ENCODE data around the gene URI1.

URI1 gene

DNA sequence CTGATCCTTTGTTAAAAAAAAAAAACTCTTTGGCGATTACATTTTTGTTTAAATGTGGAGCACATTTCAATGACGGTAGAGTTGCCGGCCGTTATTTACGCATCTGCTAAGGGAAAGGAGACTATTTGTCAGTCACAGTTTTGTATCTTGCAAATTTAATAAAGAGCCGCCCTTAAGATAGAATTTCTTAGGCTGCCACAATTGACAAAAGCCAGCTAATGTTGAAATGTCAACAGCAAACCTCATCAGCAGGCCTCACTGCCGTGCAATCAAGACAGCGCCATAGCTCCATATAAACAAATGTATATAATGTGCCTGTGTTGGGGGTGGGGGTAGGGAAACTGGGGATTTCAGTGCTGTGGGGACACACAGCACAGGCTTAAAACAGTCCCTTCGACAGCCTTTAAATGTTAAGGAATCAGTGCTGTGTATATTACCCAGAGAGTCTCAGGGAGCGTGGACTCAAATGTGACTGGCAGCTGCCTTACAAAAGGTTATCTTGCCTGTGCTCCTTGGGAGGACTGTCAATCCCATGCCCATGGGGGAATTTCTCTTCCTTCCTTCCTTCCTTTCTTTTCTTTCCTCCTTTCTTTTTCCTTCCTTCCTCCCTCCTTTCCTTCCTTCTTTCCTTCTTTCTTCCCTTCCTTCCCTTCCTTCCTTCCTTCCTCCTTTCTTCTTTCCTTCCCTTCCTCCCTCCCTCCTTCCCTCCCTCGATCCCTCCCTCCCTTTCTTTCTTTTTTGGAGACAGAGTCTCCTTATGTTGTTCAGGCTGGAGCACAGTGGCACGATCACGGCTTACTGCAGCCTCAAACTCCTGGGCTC lies 108.0 kb downstream of the URI1 start:
- Histone ChIP-seq H3K9me3 (ENCODE audit: control insufficient read depth, insufficient read depth, low read length) (no peaks in the 10 kb centered on the region), H3K4me1 (ENCODE audit: control insufficient read depth, insufficient read depth, low read length) (no peaks in the 10 kb centered on the region; the same call in 1 of the 2 replicates), H3K36me3 (ENCODE audit: control insufficient read depth, insufficient read depth, low read length) (no peaks in the 10 kb centered on the region), H3K4me3 (ENCODE audit: low read length) (no peak overlapping the region), H3K27me3 (ENCODE audit: control insufficient read depth, insufficient read depth, low read length) (no peaks in the 10 kb centered on the region), H3K27ac (ENCODE audit: low read length) (no peak overlapping the region)
- DNase-seq (ENCODE audit: low read depth, low spot score): no peak
- no CpG with 5 or more reads among the region's 13 CpGs for WGBS (ENCODE audit: insufficient coverage, insufficient read length)

DNA sequence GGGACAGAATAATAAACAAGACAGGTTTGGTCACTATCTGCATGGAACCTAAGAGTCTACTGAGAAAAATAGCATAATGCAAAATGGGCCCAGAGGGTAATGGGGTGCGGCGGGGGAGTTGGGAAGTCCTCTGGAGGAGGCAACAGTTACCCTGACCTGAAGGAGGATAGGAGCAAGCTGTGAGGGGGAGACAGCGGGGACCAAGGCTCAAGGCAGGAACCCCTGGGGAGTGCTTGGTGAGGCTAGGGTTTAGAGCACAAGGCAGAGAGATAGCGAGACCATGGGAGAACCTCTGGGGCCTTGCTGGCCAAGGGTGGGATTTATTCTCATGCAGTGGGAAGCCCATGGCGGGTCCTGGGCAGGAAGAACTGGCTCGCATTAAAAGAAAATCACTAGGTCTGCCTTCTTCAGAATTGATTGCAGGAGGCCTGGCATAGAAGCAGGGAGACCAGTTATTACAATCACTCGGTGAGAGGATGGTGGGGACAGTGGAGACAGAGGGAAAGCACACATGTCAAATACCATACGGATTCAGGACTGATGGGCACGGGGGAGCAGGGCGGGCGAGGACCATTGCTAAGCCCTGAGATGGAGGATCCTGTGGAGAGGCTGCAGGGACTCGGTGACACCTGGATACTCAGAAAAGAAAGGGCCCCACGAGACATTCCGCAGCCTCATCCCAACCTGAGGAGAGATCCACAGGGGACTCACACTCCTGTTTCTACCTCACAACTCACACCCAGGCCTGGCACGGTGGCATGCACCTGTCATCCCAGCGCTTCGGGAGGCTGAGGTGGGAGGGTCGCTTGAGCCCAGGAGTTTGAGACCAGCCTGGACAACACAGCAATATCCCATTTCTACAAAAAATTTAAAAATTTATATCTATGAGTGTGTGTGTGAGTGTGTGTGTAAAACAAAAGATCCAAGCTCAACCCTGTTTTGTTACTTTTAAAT lies 110.4 kb downstream of the URI1 start:
- DNase-seq (ENCODE audit: low read depth, low spot score): no peak
- no peaks in the 10 kb centered on the region for H3K4me1 ChIP-seq (ENCODE audit: control insufficient read depth, insufficient read depth, low read length)
- H3K36me3 ChIP-seq (ENCODE audit: control insufficient read depth, insufficient read depth, low read length): no peaks in the 10 kb centered on the region
- WGBS (ENCODE audit: insufficient coverage, insufficient read length): no CpG with 5 or more reads among the region's 18 CpGs
- no peak overlapping the region for H3K4me3 ChIP-seq (ENCODE audit: low read length)
- no peaks in the 10 kb centered on the region for H3K27me3 ChIP-seq (ENCODE audit: control insufficient read depth, insufficient read depth, low read length)
- no peaks in the 10 kb centered on the region for H3K9me3 ChIP-seq (ENCODE audit: control insufficient read depth, insufficient read depth, low read length)
- no peak overlapping the region for H3K27ac ChIP-seq (ENCODE audit: low read length)

DNA sequence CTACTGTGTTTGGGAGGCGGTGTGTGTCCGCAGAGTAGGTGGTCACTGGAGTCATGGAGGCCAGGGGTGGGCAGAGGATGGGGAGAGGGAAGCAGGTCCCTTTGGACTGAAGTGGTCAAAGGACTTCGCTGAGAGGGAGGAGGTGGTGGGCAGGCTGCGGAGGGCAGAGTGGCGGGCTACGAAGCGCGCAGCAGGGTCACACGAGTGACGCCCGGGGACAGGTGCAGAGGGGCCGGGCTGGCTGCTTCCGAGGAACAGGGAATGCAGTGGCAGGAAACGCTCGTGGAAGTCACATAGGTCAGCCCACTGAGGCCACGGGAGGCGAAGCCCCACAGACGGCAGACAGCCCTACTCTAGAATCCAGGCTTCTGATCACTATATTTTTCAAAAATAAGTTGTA lies 111.5 kb downstream of the URI1 start:
- no peaks in the 10 kb centered on the region for H3K27me3 ChIP-seq (ENCODE audit: control insufficient read depth, insufficient read depth, low read length)
- H3K4me3 ChIP-seq (ENCODE audit: low read length): no peak overlapping the region
- no peaks in the 10 kb centered on the region for H3K9me3 ChIP-seq (ENCODE audit: control insufficient read depth, insufficient read depth, low read length)
- no peak overlapping the region for H3K27ac ChIP-seq (ENCODE audit: low read length)
- WGBS (ENCODE audit: insufficient coverage, insufficient read length): no CpG with 5 or more reads among the region's 18 CpGs
- no peaks in the 10 kb centered on the region for H3K36me3 ChIP-seq (ENCODE audit: control insufficient read depth, insufficient read depth, low read length)
- DNase-seq (ENCODE audit: low read depth, low spot score): no peak
- no peaks in the 10 kb centered on the region for H3K4me1 ChIP-seq (ENCODE audit: control insufficient read depth, insufficient read depth, low read length)

DNA sequence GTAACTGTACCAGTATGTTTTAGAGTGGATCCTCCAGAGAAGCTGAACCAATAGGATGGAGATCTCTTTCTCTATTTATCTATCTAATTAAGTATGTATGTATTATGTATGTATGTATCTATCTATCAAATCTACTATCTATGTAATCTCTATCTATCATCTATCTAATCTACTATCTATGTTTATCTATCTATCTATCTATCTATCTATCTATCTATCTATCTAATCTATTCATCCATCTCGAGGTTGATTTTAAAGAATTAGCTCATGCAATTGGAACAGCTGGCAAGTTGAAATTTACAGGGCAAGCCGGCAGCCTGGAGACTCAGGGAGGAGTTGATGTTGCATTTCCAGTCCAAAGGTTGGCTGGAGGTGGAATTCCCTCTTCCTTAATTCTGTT lies 112.2 kb downstream of the URI1 start:
- no peaks in the 10 kb centered on the region for H3K9me3 ChIP-seq (ENCODE audit: control insufficient read depth, insufficient read depth, low read length)
- H3K4me3 ChIP-seq (ENCODE audit: low read length): no peak overlapping the region
- DNase-seq (ENCODE audit: low read depth, low spot score): no peak
- H3K4me1 ChIP-seq (ENCODE audit: control insufficient read depth, insufficient read depth, low read length): no peaks in the 10 kb centered on the region
- no peaks in the 10 kb centered on the region for H3K27me3 ChIP-seq (ENCODE audit: control insufficient read depth, insufficient read depth, low read length)
- no CpG with 5 or more reads among the region's 2 CpGs for WGBS (ENCODE audit: insufficient coverage, insufficient read length)
- H3K36me3 ChIP-seq (ENCODE audit: control insufficient read depth, insufficient read depth, low read length): no peaks in the 10 kb centered on the region
- no peak overlapping the region for H3K27ac ChIP-seq (ENCODE audit: low read length)

DNA sequence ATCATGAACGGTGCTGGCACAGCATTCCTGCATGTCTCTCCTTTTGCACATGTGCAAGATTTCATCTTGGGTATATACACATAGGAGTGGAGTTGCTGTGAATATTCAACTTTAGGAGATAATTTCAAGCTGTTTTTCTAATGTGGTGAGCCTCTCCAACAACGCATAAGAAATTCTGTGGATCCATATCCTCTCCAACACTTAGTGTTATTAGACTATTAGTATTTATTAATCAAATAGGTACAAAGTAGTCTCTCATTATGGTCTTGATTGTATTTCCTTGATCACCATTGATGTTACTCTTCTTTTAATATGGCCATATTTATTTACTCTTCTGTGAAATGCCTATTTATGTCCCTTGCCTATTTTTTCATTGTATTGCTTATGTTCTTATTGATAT lies 114.5 kb downstream of the URI1 start:
- Histone ChIP-seq H3K4me3 (ENCODE audit: low read length) (no peak overlapping the region), H3K4me1 (ENCODE audit: control insufficient read depth, insufficient read depth, low read length) (no peaks in the 10 kb centered on the region; the same call in 1 of the 2 replicates), H3K9me3 (ENCODE audit: control insufficient read depth, insufficient read depth, low read length) (no peaks in the 10 kb centered on the region), H3K27ac (ENCODE audit: low read length) (no peak overlapping the region), H3K36me3 (ENCODE audit: control insufficient read depth, insufficient read depth, low read length) (no peaks in the 10 kb centered on the region), H3K27me3 (ENCODE audit: control insufficient read depth, insufficient read depth, low read length) (no peaks in the 10 kb centered on the region)
- WGBS (ENCODE audit: insufficient coverage, insufficient read length): no CpG with 5 or more reads among the region's 2 CpGs
- no peak for DNase-seq (ENCODE audit: low read depth, low spot score)

DNA sequence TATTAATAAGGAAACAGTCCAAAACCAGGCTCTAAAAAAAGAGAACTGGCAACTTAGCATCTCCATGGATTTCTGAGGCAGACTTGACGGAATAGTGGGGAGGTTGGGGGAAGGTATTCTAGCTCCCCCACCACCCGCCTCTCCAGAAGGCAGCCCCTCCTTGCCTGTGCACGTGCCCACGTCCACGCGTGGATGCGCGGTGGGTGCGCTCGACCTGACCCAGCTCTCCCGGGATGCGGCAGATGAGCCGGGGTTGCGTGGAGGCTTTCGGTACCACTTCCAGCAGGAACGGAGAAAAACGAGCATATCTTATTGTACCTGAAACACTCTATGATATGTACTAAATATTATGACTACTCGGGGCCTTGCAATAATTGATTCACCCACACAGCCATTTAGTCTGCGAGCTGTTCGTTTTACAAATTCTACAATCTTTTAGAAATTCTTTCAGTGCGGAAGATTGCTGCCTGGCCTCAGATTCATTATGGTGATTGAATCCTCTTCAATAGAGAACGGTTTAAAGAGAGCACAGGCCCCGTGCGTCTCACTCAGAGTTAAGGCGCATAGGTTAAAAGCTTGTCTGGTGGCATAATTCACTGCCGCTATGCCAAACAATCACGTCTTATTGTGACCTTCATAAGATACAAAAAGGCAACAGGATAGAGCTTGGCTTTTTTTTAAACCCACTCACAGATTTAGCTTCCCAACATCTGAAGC lies 117.9 kb downstream of the URI1 start:
- no peaks in the 10 kb centered on the region; the same call in 1 of the 2 replicates for H3K4me1 ChIP-seq (ENCODE audit: control insufficient read depth, insufficient read depth, low read length)
- no peaks in the 10 kb centered on the region for H3K27me3 ChIP-seq (ENCODE audit: control insufficient read depth, insufficient read depth, low read length)
- H3K36me3 ChIP-seq (ENCODE audit: control insufficient read depth, insufficient read depth, low read length): no peaks in the 10 kb centered on the region
- H3K4me3 ChIP-seq (ENCODE audit: low read length): no peak overlapping the region
- H3K27ac ChIP-seq (ENCODE audit: low read length): no peak overlapping the region
- H3K9me3 ChIP-seq (ENCODE audit: control insufficient read depth, insufficient read depth, low read length): no peaks in the 10 kb centered on the region
- WGBS (ENCODE audit: insufficient coverage, insufficient read length): no CpG with 5 or more reads among the region's 27 CpGs
- DNase-seq (ENCODE audit: low read depth, low spot score): no peak

DNA sequence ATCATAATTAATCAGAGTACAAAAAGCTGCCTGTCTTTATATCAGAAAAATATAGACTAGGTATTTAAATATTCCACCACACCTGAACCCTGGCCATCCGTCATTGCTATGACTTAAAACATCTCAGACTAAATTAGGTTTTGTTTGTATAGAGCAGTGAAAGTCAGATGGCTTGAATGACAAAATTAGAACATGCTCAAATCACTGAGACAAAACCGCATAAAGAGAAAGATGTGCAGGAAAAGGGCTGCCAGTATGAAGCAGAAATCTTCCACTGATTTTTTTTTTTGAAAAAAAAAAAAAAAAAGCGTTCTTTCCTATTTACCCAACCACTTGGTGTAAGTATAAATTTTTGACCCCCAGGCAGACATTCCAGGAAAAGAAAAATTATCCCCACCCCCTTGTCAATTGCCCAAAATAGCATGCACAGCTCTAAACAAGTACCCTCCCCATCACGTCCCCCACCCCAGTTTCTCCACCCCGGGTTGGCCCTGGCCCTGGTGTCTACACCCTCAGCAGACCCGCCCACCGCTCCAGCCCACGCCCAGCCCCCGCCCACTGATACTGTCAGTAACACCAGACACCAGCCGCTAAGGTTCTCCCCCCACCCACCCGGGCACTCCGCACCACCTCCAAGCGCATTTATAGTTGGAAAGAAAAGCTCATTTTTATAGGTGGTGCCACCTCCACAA lies 118.6 kb downstream of the URI1 start:
- DNase-seq (ENCODE audit: low read depth, low spot score): no peak
- H3K4me1 ChIP-seq (ENCODE audit: control insufficient read depth, insufficient read depth, low read length): no peaks in the 10 kb centered on the region; the same call in 1 of the 2 replicates
- H3K36me3 ChIP-seq (ENCODE audit: control insufficient read depth, insufficient read depth, low read length): no peaks in the 10 kb centered on the region
- WGBS (ENCODE audit: insufficient coverage, insufficient read length): no CpG with 5 or more reads among the region's 13 CpGs
- no peaks in the 10 kb centered on the region for H3K27me3 ChIP-seq (ENCODE audit: control insufficient read depth, insufficient read depth, low read length)
- no peak overlapping the region for H3K27ac ChIP-seq (ENCODE audit: low read length)
- H3K9me3 ChIP-seq (ENCODE audit: control insufficient read depth, insufficient read depth, low read length): no peaks in the 10 kb centered on the region
- H3K4me3 ChIP-seq (ENCODE audit: low read length): no peak overlapping the region

DNA sequence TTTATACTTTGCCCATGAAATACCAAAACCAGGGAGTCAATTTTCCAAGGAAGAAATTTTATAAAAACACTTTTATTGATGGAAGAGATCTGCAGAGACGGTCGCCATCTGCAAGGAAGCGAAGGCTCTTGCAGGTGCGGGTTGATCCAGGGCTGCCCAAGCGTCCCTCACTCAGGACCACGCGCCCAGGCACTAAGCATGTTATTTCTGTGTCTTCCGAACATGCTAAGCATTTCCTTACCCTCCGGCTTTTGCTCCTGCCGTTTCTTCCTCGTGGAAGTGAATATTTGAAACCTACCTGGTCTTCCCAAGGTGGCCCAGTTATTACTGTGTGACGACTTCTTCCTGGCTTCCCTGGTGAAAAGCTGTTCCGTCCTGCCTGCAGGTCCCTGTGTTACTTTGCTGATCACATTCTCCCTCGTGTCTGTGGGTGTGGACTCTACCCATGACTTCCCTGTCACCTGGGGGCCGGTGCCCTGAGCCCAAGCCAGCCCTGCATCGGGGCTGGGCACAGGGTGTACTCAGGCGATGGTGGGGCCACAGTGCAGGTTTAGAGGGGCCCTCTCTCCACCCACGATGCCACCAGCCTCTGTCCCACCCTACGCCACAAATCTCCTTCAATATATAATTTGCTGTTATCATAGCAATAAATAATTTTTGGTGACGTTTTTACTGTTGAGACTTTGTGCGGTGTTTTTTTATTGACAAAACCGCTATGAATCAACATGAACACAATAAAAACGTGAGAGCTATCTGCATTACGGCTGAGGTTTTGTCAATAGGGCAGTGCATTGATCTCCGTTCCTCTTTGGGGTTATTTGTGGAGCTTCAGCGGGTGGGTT lies 119.4 kb downstream of the URI1 start:
- no peak for DNase-seq (ENCODE audit: low read depth, low spot score)
- WGBS (ENCODE audit: insufficient coverage, insufficient read length): no CpG with 5 or more reads among the region's 26 CpGs
- no peaks in the 10 kb centered on the region for H3K36me3 ChIP-seq (ENCODE audit: control insufficient read depth, insufficient read depth, low read length)
- H3K4me3 ChIP-seq (ENCODE audit: low read length): no peak overlapping the region
- H3K27me3 ChIP-seq (ENCODE audit: control insufficient read depth, insufficient read depth, low read length): no peaks in the 10 kb centered on the region
- no peaks in the 10 kb centered on the region; the same call in 1 of the 2 replicates for H3K4me1 ChIP-seq (ENCODE audit: control insufficient read depth, insufficient read depth, low read length)
- no peak overlapping the region for H3K27ac ChIP-seq (ENCODE audit: low read length)
- H3K9me3 ChIP-seq (ENCODE audit: control insufficient read depth, insufficient read depth, low read length): no peaks in the 10 kb centered on the region

DNA sequence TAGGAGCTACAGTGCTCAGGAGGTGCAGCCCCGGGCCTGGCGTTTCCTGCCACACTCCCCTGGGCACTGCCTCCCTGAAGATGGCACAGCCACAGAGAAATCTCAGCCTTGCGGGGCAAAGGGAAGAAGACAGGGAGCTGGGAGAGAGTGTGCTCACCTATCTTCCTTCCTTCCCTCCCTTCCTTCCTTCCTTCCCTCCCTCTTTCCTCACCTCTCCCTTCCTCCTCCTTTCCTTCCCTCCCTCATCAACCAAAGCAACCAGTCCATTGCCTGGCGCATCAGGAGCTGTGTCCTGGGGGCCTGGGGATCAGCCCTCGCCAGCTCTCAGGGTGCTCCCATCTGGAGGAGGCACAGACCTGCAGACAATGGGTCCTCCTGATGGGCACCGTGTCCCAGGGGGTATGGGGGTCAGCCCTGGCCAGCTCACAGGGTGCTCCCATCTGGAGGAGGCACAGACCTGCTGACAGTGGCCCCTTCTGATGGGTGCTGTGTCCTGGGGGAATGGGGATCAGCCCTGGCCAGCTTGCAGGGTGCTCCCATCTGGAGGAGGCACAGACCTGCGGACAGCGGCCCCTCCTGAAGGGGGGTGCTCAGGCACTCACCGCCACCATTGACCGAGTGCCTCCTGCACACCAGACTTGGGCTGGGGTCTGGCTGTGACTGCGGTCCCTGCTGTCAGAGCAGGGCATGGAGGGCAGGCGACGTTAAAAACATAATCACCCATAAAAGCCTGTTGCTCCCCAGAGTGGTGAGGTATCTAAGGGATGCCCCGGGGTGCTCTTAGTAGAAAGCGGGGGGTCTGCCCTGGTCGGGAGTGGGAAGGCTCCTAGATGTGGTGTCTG lies 120.2 kb downstream of the URI1 start:
- no peaks in the 10 kb centered on the region for H3K9me3 ChIP-seq (ENCODE audit: control insufficient read depth, insufficient read depth, low read length)
- no peak overlapping the region for H3K4me3 ChIP-seq (ENCODE audit: low read length)
- H3K36me3 ChIP-seq (ENCODE audit: control insufficient read depth, insufficient read depth, low read length): no peaks in the 10 kb centered on the region
- no peaks in the 10 kb centered on the region for H3K27me3 ChIP-seq (ENCODE audit: control insufficient read depth, insufficient read depth, low read length)
- WGBS (ENCODE audit: insufficient coverage, insufficient read length): no CpG with 5 or more reads among the region's 16 CpGs
- DNase-seq (ENCODE audit: low read depth, low spot score): no peak
- no peak overlapping the region for H3K27ac ChIP-seq (ENCODE audit: low read length)
- no peaks in the 10 kb centered on the region; the same call in 1 of the 2 replicates for H3K4me1 ChIP-seq (ENCODE audit: control insufficient read depth, insufficient read depth, low read length)
